SHP77 treated with DMSO at 0.1 percent for 48 hours (cell line): ENCODE results near the gene C16orf90.

Experiments used
- DNase-seq: peaks from one replicate; lab custom pipeline; 2025; lab: John Stamatoyannopoulos, UW

C16orf90 gene

DNA sequence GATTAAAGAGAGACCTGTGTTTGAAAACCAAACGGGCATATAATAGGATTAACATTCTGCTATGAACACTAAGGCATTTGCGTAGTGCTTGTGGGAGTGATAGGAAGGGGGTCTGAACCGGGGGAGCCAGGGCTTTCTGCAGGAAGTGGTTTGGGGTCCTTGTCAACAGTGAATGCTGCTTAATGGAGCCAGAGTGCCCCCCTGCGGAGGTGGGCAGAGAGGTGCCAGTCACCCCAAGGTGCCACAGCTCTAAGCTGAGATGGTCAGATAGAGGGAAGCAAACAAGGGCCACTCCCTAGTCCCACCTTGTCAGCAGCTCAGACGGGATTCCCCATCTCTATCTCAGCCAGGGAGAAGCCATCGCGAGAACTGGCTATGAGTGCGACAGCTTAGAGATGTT is 34.1 kb downstream of the C16orf90 start:
- DNase-seq = no peak

DNA sequence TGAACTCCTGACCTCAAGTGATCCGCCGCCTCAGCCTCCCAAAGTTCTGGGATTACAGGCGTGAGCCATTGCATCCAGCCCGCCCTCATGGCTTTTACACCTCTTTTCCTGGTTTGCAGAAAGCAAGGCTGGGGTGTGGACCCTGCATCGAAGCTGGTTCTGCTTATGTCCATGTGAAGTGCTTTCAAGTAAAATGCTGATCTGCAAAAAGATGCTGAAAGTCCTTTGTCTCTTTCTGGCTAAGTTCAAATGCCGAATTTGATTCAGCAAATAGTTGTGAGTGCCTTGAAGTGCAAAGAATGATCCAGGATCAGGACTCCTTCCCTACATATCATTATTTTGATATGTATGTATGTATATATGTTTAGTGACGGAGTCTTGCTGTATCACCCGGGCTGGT is 34.7 kb downstream of the C16orf90 start:
- DNase-seq = no peak

DNA sequence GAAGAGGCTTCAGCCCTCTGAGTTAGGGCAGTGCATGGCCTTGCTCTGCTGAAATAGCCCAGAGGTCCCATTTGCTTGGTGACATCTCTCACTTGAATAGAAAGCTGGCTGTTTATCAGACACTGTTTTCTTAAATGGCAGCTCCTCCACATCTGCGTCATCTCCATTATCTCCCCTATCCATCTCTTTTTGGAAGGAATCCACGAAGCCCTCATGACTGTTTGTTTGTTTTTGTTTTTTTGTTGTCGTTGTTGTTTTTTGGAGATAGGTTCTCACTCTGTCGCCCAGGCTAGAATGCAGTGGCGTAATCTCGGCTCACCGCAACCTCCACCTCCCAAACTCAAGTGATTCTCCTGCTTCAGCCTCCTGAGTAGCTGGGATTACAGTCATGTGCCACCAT is 35.2 kb downstream of the C16orf90 start:
- DNase-seq = no peak

DNA sequence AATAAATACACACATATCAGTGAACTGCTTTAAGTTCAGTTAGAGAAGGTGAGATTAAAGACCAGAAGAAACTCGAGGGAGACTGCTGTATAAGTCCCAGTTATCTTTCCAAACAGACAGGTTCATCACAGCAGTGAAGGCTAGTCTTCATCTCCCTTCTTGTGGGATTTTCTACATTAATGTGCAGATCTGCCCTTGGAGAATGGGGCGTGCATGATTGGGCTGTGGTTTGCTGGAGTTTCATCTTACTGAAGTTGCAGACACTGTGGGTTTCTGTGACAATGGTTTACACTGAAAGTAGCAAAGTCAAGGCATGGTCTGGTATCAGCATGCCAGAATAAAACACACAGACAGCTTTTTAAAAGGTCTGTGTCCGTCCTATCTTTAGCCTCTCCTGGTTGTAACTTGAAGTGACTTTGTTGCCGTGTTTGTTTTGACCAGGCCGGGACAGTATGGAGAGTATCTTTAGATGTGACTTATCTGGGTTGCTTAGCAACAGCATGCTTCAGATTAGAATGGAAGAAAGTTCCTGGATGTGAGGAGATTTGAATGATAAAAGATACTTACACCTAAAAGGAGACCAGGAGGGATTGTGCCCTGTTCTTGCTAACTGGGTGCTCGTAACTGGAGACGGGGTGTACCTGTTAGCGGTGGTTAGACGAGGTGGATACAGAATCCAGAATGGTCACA is 35.7 kb downstream of the C16orf90 start:
- no peak for DNase-seq

DNA sequence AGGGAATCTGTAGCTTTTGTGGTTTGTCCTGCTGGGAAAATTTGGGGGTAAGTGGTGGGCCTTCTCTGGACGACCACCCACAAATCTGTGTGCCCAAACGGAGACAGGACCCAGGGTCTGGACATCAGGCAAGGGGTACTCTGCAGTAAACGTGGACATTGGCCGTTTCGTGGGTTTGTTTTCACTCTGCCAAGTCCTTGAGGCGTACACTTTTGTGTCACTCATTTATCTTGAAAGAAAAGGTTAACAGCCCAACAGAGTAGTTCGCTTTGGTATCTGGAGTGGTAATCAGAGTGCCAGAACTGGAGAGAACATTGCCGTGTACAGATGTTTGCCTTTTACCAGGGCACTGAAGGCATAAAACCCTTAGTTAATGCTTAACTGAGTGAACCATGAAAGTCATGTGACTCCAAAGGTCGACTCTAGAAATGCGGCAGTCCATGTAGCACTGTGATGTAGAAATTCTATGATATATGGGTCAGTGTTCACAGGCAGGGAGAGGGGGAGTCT is 36.4 kb downstream of the C16orf90 start:
- DNase-seq = no peak

DNA sequence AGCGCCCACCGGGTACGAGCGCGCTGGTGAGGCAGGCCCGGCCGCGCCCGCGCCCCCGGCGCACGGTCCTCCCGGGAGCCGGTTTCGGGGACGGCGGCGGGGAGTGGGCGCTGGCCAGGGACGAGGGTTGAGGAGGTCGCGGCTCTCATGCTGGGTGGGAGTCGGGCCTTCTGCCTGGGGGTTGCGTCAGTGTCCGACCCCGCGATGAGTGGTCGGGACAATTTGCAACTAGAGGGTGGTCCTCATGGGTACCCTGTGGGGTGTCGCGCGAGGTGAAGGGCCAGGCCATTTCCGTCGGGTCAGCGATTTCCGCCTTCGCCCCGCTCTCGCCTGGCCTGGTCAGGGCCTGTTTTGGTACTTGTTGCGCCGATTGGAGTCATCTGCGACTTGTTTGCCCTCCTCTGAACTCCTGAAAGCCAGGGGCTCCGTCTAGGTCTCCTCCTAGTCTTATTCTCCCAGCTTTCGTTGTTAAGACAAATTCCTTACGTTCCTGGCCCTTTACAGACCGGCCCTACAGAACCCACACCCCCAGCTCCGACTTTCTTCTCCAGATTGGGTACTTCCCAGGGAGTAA is 36.9 kb downstream of the C16orf90 start:
- DNase-seq = no peak

DNA sequence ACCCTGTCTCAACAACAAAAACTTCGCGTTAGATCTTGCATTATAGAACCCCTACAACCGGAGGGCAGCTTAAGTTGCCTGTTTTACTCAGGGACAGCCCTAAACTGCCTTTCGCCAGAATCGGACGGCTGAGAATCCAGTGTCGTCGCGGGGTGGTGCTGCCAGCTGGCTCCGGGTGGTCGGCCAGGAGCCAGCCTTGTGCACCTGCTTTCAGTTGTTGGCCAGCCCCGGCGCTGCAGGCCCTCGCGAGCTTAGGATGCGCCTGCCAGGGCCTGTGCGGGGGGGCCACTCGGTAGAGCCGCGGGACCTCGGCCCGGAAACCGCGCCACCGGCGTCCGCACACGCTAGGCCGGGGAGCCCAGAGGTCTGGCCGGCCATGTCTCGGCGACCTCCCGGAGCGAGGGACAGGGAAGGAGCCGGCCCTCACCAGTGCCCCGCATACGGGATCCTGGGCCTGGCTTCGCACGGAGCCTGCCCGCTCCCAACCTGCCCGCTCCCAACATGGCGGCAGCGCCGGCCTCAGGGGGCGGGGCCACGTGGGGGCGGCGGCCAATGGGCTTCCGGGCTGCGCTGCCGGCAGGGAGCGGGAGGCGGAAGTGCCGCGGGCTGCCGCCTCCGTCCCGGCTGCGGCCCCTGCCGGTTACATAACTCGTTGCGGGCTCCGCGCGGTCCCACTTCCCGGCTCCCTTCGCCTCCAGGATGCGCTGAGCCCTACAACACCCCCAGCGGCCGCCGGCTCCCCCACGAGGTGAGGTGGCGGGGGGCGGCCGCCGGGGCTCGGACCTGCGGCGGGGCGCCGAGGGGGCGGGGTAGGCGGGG is 37.6 kb downstream of the C16orf90 start:
- DNase-seq = peak; percentile 73

DNA sequence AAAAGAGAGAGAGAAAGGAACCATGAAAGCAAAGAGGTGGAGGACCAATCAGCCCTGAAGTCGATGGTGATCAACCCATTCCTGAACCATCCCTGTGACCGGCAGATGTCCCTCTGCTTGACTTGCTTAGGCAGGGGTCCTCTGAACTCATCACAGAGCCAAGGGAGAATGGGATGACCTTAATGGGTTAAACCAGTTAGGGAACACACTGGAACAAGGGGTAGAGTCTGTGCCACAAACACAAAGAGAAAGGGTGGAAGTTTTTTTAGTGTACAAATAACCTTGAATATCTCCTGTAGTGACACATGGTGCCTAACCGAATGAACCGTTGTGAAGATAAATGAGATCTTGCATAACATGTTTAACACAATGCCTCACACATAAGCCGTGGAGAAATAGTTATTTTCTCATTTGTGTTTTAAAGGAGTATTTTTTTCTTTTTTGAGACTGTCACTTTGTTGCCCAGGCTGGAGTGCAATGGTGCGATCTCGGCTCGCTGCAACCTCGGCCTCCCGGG is 40.6 kb downstream of the C16orf90 start:
- DNase-seq = no peak

DNA sequence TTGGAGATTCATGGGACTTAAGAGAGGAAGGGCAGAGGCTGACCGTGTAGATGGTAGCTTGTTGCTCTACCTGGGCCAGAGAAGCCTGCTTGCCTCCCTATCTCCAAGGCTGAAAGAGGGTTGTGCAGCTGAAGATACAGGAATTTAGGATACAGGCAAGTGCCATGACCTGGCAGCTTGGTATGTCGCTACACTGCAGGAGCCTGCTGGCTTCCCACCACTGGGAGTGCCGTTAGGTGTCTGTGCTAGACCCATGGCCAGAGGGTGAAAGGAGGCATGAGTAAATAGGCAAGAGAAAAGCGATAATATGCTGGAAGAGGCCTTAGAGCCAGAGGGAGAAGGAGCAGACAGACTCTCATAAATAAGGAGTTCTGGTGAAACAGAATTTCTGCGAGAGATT is 41.2 kb downstream of the C16orf90 start:
- no peak for DNase-seq

DNA sequence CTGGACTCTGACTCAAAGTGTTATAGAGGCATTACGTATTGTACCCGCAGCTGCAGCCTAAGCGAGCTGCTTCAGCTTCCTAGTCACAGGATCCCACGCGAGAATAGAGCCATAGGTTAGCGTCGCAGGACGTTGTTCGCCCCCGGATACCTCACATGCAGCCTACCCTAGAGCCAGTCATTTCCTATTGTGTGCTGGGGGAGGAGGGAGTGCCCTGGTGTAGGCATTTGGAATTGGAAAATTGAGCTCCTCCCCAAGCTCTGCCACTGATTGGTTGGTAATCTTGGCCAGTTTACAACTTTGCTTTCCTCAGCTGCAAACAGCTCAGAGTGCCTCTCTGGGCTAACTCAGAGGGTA is 51.3 kb downstream of the C16orf90 start:
- DNase-seq = no peak
